Measurements from ENCODE around the gene MLLT3.

The MLLT3 gene

DNA sequence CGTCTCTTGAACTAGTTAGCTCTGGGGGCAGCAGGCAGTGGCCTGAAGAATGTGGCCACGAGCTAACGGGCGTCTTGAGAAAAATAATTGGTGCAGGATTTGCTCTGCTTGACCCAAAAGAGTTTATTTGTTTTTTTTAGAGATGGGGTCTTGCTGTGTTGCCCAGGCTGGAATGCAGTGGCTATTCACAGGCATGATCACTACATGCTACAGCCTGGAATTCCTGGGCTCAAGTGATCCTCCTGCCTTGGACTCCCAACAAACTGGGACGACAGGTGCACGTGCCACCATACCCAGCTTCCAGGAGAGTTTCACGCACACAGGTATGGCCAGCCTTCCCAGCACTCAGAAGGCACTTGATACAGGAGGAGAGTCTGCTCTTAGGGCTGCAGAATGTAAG is 203.8 kb downstream of the MLLT3 start:
- TF ChIP-seq, protein P1, sequence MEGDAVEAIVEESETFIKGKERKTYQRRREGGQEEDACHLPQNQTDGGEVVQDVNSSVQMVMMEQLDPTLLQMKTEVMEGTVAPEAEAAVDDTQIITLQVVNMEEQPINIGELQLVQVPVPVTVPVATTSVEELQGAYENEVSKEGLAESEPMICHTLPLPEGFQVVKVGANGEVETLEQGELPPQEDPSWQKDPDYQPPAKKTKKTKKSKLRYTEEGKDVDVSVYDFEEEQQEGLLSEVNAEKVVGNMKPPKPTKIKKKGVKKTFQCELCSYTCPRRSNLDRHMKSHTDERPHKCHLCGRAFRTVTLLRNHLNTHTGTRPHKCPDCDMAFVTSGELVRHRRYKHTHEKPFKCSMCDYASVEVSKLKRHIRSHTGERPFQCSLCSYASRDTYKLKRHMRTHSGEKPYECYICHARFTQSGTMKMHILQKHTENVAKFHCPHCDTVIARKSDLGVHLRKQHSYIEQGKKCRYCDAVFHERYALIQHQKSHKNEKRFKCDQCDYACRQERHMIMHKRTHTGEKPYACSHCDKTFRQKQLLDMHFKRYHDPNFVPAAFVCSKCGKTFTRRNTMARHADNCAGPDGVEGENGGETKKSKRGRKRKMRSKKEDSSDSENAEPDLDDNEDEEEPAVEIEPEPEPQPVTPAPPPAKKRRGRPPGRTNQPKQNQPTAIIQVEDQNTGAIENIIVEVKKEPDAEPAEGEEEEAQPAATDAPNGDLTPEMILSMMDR (IDR thresholded peaks at IDR 0.05; ENCODE audit: low read length) = no peak
- no peaks in the 10 kb centered on the region for H3K9me3 ChIP-seq (replicated peaks; ENCODE audit: insufficient read depth, low read length)
- no peaks in the 10 kb centered on the region for H3K36me3 ChIP-seq (replicated peaks; ENCODE audit: insufficient read depth, low read length)
- peak overlapping the region; percentile 57 for H3K4me2 ChIP-seq (ENCODE audit: low read depth, low read length)
- no peaks in the 10 kb centered on the region for H4K20me1 ChIP-seq (ENCODE audit: insufficient read depth, low read length)
- no peak overlapping the region for H3K9ac ChIP-seq (ENCODE audit: low read length)
- peak overlapping the region; percentile 55; the same call in 1 of the 2 replicates for H3K27ac ChIP-seq (ENCODE audit: low read length)
- no peak overlapping the region for H3K4me3 ChIP-seq (ENCODE audit: low read length)
- 0 out of 2 replicates have a peak, but pooled peaks cover 10% of the 10 kb centered on the region for H3K4me1 ChIP-seq (ENCODE audit: low read length)
- no peaks in the 10 kb centered on the region for H3K9me2 ChIP-seq (replicated peaks; ENCODE audit: insufficient read depth, low read length)
- no peak for DNase-seq
- H3K27me3 ChIP-seq (replicated peaks; ENCODE audit: insufficient read depth, low read length) = no peaks in the 10 kb centered on the region
- H2AFZ ChIP-seq (ENCODE audit: low read length) = no peak overlapping the region
- no peaks in the 10 kb centered on the region; the same call in 1 of the 2 replicates for H3F3A ChIP-seq (ENCODE audit: insufficient read depth, low read length)
- peaks cover 3% of the 10 kb centered on the region; the same call in 1 of the 2 replicates for H3K79me2 ChIP-seq (ENCODE audit: low read length)

DNA sequence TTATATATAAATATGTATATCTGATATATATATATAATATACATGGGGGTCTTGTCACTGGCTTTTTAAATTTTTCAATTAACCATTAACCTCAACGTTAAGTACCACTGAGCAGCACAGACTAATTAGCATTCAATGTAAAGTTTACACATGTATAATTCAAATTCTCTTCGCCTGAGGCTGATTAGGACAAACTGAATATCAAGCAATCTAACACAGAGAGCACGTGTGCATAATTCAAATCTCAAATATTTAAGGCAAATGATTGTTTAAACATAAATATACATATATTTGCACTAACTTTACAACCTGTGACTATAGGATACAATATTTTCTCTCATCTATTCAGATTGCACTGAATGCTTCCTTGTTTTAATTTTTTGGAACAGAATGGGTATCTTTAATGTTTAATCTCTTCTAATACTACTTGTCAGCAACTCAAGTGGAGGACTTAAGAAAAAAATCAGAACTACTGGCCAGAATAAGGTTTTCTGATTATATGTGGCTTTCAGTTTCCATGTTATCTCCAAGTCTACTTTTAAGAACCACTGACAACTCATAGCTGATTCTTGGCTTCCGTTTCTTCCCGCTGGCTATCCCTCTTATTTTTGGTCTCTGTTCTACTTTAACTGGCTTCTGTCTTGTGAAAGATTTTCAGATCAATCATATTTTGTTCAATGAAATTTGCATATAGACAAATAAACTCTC is 204.8 kb downstream of the MLLT3 start:
- H3K4me3 ChIP-seq (ENCODE audit: low read length) = peak overlapping the region; percentile 17; the same call in 1 of the 2 replicates
- H3K27me3 ChIP-seq (replicated peaks; ENCODE audit: insufficient read depth, low read length) = no peaks in the 10 kb centered on the region
- peak overlapping the region; percentile 19; the same call in 1 of the 2 replicates for H2AFZ ChIP-seq (ENCODE audit: low read length)
- no peaks in the 10 kb centered on the region for H3K9me2 ChIP-seq (replicated peaks; ENCODE audit: insufficient read depth, low read length)
- H3K9me3 ChIP-seq (replicated peaks; ENCODE audit: insufficient read depth, low read length) = no peaks in the 10 kb centered on the region
- no peaks in the 10 kb centered on the region for H4K20me1 ChIP-seq (ENCODE audit: insufficient read depth, low read length)
- TF ChIP-seq EZH2 (optimal IDR thresholded peaks at IDR 0.05; ENCODE audit: low read depth, low read length) = no peak
- no peaks in the 10 kb centered on the region for H3K36me3 ChIP-seq (replicated peaks; ENCODE audit: insufficient read depth, low read length)
- no peaks in the 10 kb centered on the region; the same call in 1 of the 2 replicates for H3F3A ChIP-seq (ENCODE audit: insufficient read depth, low read length)
- H3K27ac ChIP-seq (ENCODE audit: low read length) = peak overlapping the region; percentile 55; the same call in 1 of the 2 replicates
- DNase-seq = peak; percentile 57
- peak overlapping the region; percentile 57 for H3K4me2 ChIP-seq (ENCODE audit: low read depth, low read length)
- H3K79me2 ChIP-seq (ENCODE audit: low read length) = peaks cover 3% of the 10 kb centered on the region; the same call in 1 of the 2 replicates
- H3K9ac ChIP-seq (ENCODE audit: low read length) = no peak overlapping the region
- H3K4me1 ChIP-seq (ENCODE audit: low read length) = 0 out of 2 replicates have a peak, but pooled peaks cover 10% of the 10 kb centered on the region

DNA sequence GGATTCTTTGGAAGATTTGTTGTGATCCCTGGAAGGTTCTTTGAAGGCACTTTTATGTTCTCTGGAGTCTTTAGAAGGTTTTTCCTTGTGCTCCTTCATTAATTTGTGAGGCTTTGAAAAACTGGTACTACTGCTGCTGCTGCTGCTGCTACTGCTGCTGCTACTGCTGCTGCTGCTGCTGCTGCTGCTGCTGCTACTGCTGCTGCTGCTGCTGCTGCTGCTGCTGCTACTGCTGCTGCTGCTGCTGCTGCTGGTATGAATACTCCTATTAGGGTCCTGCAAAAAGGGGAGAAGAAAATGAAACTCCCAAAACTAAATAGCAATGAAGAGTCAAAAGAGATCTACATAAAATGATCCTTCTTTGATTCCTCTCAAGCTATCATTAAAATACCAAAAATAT is 208.1 kb downstream of the MLLT3 start:
- no peaks in the 10 kb centered on the region for H4K20me1 ChIP-seq (ENCODE audit: insufficient read depth, low read length)
- H3K27me3 ChIP-seq (replicated peaks; ENCODE audit: insufficient read depth, low read length) = no peaks in the 10 kb centered on the region
- no peak overlapping the region for H3K9ac ChIP-seq (ENCODE audit: low read length)
- H3K9me2 ChIP-seq (replicated peaks; ENCODE audit: insufficient read depth, low read length) = no peaks in the 10 kb centered on the region
- H3K4me2 ChIP-seq (ENCODE audit: low read depth, low read length) = no peak overlapping the region
- H3K4me1 ChIP-seq (ENCODE audit: low read length) = 0 out of 2 replicates have a peak, but pooled peaks cover 10% of the 10 kb centered on the region
- H3K9me3 ChIP-seq (replicated peaks; ENCODE audit: insufficient read depth, low read length) = no peaks in the 10 kb centered on the region
- no peak overlapping the region for H3K4me3 ChIP-seq (ENCODE audit: low read length)
- H2AFZ ChIP-seq (ENCODE audit: low read length) = no peak overlapping the region
- H3K36me3 ChIP-seq (replicated peaks; ENCODE audit: insufficient read depth, low read length) = no peaks in the 10 kb centered on the region
- H3F3A ChIP-seq (ENCODE audit: insufficient read depth, low read length) = no peaks in the 10 kb centered on the region; the same call in 1 of the 2 replicates
- no peak overlapping the region for H3K27ac ChIP-seq (ENCODE audit: low read length)
- TF ChIP-seq EZH2 (optimal IDR thresholded peaks at IDR 0.05; ENCODE audit: low read depth, low read length) = no peak
- TF ChIP-seq, protein P1 (IDR thresholded peaks at IDR 0.05; ENCODE audit: low read length) = no peak
- no peak for TF ChIP-seq EZH2phosphoT487 (IDR thresholded peaks at IDR 0.05; ENCODE audit: low read length)
- 0 out of 2 replicates have a peak, but pooled peaks cover 3% of the 10 kb centered on the region for H3K79me2 ChIP-seq (ENCODE audit: low read length)
- DNase-seq = no peak

Measured in MM.1S (cell line).